ENCODE results near the gene ERVK3-1.

ERVK3-1 gene

GRCh38 chr19:58277748-58278540 lies 27.2 kb upstream of the ERVK3-1 start:
- H3K9me3 ChIP-seq (replicated peaks; ENCODE audit: low read length): peaks cover 5% of the 10 kb centered on the region

GRCh38 chr19:58278541-58279041 lies 26.6 kb upstream of the ERVK3-1 start, which contains the start of gene ZNF8:
ZNF8 (plus strand) TSS chr19:58278955; CDS start chr19:58279082, 127 bp downstream.
- Histone ChIP-seq H3K9ac (ENCODE audit: low read depth, low read length) (peak within 1 kb of the TSS; percentile 98), H3K4me3 (ENCODE audit: low read length) (peak within 1 kb of the TSS; percentile 96), H3K36me3 (ENCODE audit: insufficient read depth, low read length) (peaks cover 31% of the 10 kb centered on the region), H3K27me3 (ENCODE audit: control insufficient read depth, insufficient read depth, low read length) (no peaks in the 10 kb centered on the region), H3K9me3 (replicated peaks; ENCODE audit: low read length) (peaks cover 5% of the 10 kb centered on the region), H3K4me1 (ENCODE audit: control insufficient read depth, insufficient read depth, low read length) (peaks cover 6% of the 10 kb centered on the region), H3K4me2 (ENCODE audit: low read length) (peak within 1 kb of the TSS; percentile 96)

More at GRCh38 chr19:58277748-58278540, 27.2 kb upstream of the ERVK3-1 start:
- Histone ChIP-seq H3K4me2 (ENCODE audit: low read length) (peak overlapping the region; percentile 84), H3K27me3 (ENCODE audit: control insufficient read depth, insufficient read depth, low read length) (no peaks in the 10 kb centered on the region), H3K4me3 (ENCODE audit: low read length) (peak overlapping the region; percentile 96), H3K36me3 (ENCODE audit: insufficient read depth, low read length) (peaks cover 28% of the 10 kb centered on the region), H3K4me1 (ENCODE audit: control insufficient read depth, insufficient read depth, low read length) (peaks cover 6% of the 10 kb centered on the region), H3K9ac (ENCODE audit: low read depth, low read length) (peak overlapping the region; percentile 98)

GRCh38 chr19:58279042-58279924 lies 25.9 kb upstream of the ERVK3-1 start:
- Histone ChIP-seq H3K9me3 (replicated peaks; ENCODE audit: low read length) (peaks cover 5% of the 10 kb centered on the region), H3K4me2 (ENCODE audit: low read length) (peak overlapping the region; percentile 96), H3K4me3 (ENCODE audit: low read length) (peak overlapping the region; percentile 96), H3K36me3 (ENCODE audit: insufficient read depth, low read length) (peaks cover 31% of the 10 kb centered on the region), H3K4me1 (ENCODE audit: control insufficient read depth, insufficient read depth, low read length) (peaks cover 6% of the 10 kb centered on the region), H3K27me3 (ENCODE audit: control insufficient read depth, insufficient read depth, low read length) (no peaks in the 10 kb centered on the region), H3K9ac (ENCODE audit: low read depth, low read length) (peak overlapping the region; percentile 98)

GRCh38 chr19:58279925-58280316 lies 25.3 kb upstream of the ERVK3-1 start:
- Histone ChIP-seq H3K4me2 (ENCODE audit: low read length) (peak overlapping the region; percentile 96), H3K36me3 (ENCODE audit: insufficient read depth, low read length) (peaks cover 30% of the 10 kb centered on the region), H3K9ac (ENCODE audit: low read depth, low read length) (peak overlapping the region; percentile 98)

GRCh38 chr19:58284199-58284598 lies 21.0 kb upstream of the ERVK3-1 start:
- no peak overlapping the region for H3K4me3 ChIP-seq (ENCODE audit: low read length)
- no peak overlapping the region for H3K4me2 ChIP-seq (ENCODE audit: low read length)
- no peaks in the 10 kb centered on the region for H3K27me3 ChIP-seq (ENCODE audit: control insufficient read depth, insufficient read depth, low read length)
- H3K9ac ChIP-seq (ENCODE audit: low read depth, low read length): no peak overlapping the region
- H3K4me1 ChIP-seq (ENCODE audit: control insufficient read depth, insufficient read depth, low read length): peaks cover 6% of the 10 kb centered on the region
- H3K9me3 ChIP-seq (replicated peaks; ENCODE audit: low read length): no peaks in the 10 kb centered on the region
- peaks cover 50% of the 10 kb centered on the region for H3K36me3 ChIP-seq (ENCODE audit: insufficient read depth, low read length)

More at GRCh38 chr19:58279925-58280316, 25.3 kb upstream of the ERVK3-1 start:
- Histone ChIP-seq H3K4me3 (ENCODE audit: low read length) (peak overlapping the region; percentile 96), H3K27me3 (ENCODE audit: control insufficient read depth, insufficient read depth, low read length) (no peaks in the 10 kb centered on the region), H3K9me3 (replicated peaks; ENCODE audit: low read length) (peaks cover 5% of the 10 kb centered on the region), H3K4me1 (ENCODE audit: control insufficient read depth, insufficient read depth, low read length) (peaks cover 6% of the 10 kb centered on the region)

- H3K4me3 ChIP-seq (ENCODE audit: low read length): no peak overlapping the region
- H3K4me2 ChIP-seq (ENCODE audit: low read length): no peak overlapping the region
- H3K27me3 ChIP-seq (ENCODE audit: control insufficient read depth, insufficient read depth, low read length): no peaks in the 10 kb centered on the region
- H3K4me1 ChIP-seq (ENCODE audit: control insufficient read depth, insufficient read depth, low read length): no peaks in the 10 kb centered on the region
- H3K9ac ChIP-seq (ENCODE audit: low read depth, low read length): no peak overlapping the region
- H3K36me3 ChIP-seq (ENCODE audit: insufficient read depth, low read length): peaks cover 84% of the 10 kb centered on the region
- H3K9me3 ChIP-seq (replicated peaks; ENCODE audit: low read length): peaks cover 32% of the 10 kb centered on the region
These were observed 13.2 kb upstream of the ERVK3-1 start for GRCh38 chr19:58291943-58292342.

GRCh38 chr19:58294743-58295374 lies 10.3 kb upstream of the ERVK3-1 start:
- Histone ChIP-seq H3K9me3 (replicated peaks; ENCODE audit: low read length) (peaks cover 34% of the 10 kb centered on the region), H3K4me3 (ENCODE audit: low read length) (no peak overlapping the region), H3K4me2 (ENCODE audit: low read length) (no peak overlapping the region), H3K4me1 (ENCODE audit: control insufficient read depth, insufficient read depth, low read length) (no peaks in the 10 kb centered on the region), H3K9ac (ENCODE audit: low read depth, low read length) (no peak overlapping the region), H3K36me3 (ENCODE audit: insufficient read depth, low read length) (peaks cover 69% of the 10 kb centered on the region), H3K27me3 (ENCODE audit: control insufficient read depth, insufficient read depth, low read length) (no peaks in the 10 kb centered on the region)

GRCh38 chr19:58296104-58296503 lies 9.1 kb upstream of the ERVK3-1 start:
- Histone ChIP-seq H3K9ac (ENCODE audit: low read depth, low read length) (no peak overlapping the region), H3K4me1 (ENCODE audit: control insufficient read depth, insufficient read depth, low read length) (no peaks in the 10 kb centered on the region), H3K27me3 (ENCODE audit: control insufficient read depth, insufficient read depth, low read length) (no peaks in the 10 kb centered on the region), H3K4me3 (ENCODE audit: low read length) (no peak overlapping the region), H3K4me2 (ENCODE audit: low read length) (no peak overlapping the region), H3K9me3 (replicated peaks; ENCODE audit: low read length) (peaks cover 34% of the 10 kb centered on the region), H3K36me3 (ENCODE audit: insufficient read depth, low read length) (peaks cover 72% of the 10 kb centered on the region)

GRCh38 chr19:58300620-58301019 lies 4.6 kb upstream of the ERVK3-1 start:
- Histone ChIP-seq H3K9ac (ENCODE audit: low read depth, low read length) (no peak overlapping the region), H3K36me3 (ENCODE audit: insufficient read depth, low read length) (peaks cover 32% of the 10 kb centered on the region), H3K4me2 (ENCODE audit: low read length) (no peak overlapping the region), H3K9me3 (replicated peaks; ENCODE audit: low read length) (peaks cover 2% of the 10 kb centered on the region), H3K4me1 (ENCODE audit: control insufficient read depth, insufficient read depth, low read length) (peaks cover 5% of the 10 kb centered on the region), H3K4me3 (ENCODE audit: low read length) (no peak overlapping the region), H3K27me3 (ENCODE audit: control insufficient read depth, insufficient read depth, low read length) (no peaks in the 10 kb centered on the region)

- peaks cover 10% of the 10 kb centered on the region for H3K4me1 ChIP-seq (ENCODE audit: control insufficient read depth, insufficient read depth, low read length)
- H3K36me3 ChIP-seq (ENCODE audit: insufficient read depth, low read length): peaks cover 47% of the 10 kb centered on the region
- no peaks in the 10 kb centered on the region for H3K27me3 ChIP-seq (ENCODE audit: control insufficient read depth, insufficient read depth, low read length)
- peak overlapping the region; percentile 74 for H3K9ac ChIP-seq (ENCODE audit: low read depth, low read length)
- peak overlapping the region; percentile 90 for H3K4me3 ChIP-seq (ENCODE audit: low read length)
- peak overlapping the region; percentile 84 for H3K4me2 ChIP-seq (ENCODE audit: low read length)
- no peaks in the 10 kb centered on the region for H3K9me3 ChIP-seq (replicated peaks; ENCODE audit: low read length)
These were observed 922 bp upstream of the ERVK3-1 start for GRCh38 chr19:58304255-58304654.

GRCh38 chr19:58304748-58305064 lies 471 bp upstream of the ERVK3-1 start:
- Histone ChIP-seq H3K9ac (ENCODE audit: low read depth, low read length) (peak overlapping the region; percentile 74), H3K4me3 (ENCODE audit: low read length) (peak overlapping the region; percentile 90), H3K36me3 (ENCODE audit: insufficient read depth, low read length) (peaks cover 50% of the 10 kb centered on the region), H3K4me2 (ENCODE audit: low read length) (peak overlapping the region; percentile 84), H3K27me3 (ENCODE audit: control insufficient read depth, insufficient read depth, low read length) (no peaks in the 10 kb centered on the region), H3K9me3 (replicated peaks; ENCODE audit: low read length) (no peaks in the 10 kb centered on the region), H3K4me1 (ENCODE audit: control insufficient read depth, insufficient read depth, low read length) (peaks cover 10% of the 10 kb centered on the region)

Measured in skeletal muscle satellite cell (primary cell).